Measurements from ENCODE around the gene ANXA2R.
"Not testable (repeated sequence)": the region's sequence is repeated elsewhere in the genome, so short reads cannot be mapped to it uniquely, and the experiment has no call there.

GRCh38 chr5:43055098-43055497 lies 15.0 kb upstream of the ANXA2R start:
- not testable (repeated sequence) for TF ChIP-seq SMAD4 (CRISPR knock-in tag; IDR thresholded peaks at IDR 0.05); MAX (CRISPR knock-in tag; IDR thresholded peaks at IDR 0.05); CTCF (IDR thresholded peaks at IDR 0.05); NFE2L1 (CRISPR knock-in tag; IDR thresholded peaks at IDR 0.05); NR2C2 (CRISPR knock-in tag; IDR thresholded peaks at IDR 0.05); NFYB (CRISPR knock-in tag; conservative IDR thresholded peaks at IDR 0.05; ENCODE audit: low read depth)
